ENCODE measurements around the gene CDKN2B. TPM values are rescaled to one million over a fixed set of nuclear protein-coding genes. Genes with fewer than 3 reads are reported as not detected.

Gene CDKN2B
- total and polyA plus RNA-seq, 2 donors (not counting 3 experiments of a cell fraction or from before 2014, with no cell fraction given), result 1.6 to 2.1 TPM

DNA sequence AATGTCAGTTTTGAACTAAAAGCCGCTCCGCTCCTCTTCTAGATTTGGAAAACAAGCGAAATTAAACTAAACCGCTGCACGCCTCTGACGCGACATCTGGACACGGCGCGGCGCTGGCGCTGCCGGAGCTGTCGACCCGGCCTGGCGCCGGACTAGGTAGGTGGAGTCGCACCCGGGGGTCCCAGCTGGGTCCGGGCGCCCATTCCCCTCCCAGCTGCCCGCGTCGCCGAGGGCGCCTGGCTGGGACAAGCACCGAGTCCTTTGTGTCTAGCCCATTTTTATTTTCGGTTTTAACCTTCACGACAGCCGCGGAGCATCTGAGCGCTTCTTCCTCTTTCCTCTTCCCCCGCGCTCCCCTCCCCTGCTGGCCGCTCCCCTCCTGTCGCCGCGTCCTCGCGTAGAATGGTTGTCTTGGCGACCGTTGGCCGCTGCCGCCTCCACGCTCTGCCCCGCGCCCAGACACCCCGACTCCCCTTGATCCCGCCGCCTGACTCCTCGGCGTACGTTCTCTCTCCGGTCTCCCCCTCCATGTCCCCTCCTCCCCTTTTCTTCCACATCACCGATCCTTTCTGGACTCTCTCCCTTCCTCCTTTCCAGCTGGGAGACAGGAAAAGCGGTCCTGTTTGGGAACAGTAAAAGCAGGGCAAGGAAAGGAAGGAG lies 14.0 kb downstream of the CDKN2B start:
- TF ChIP-seq, protein P1, sequence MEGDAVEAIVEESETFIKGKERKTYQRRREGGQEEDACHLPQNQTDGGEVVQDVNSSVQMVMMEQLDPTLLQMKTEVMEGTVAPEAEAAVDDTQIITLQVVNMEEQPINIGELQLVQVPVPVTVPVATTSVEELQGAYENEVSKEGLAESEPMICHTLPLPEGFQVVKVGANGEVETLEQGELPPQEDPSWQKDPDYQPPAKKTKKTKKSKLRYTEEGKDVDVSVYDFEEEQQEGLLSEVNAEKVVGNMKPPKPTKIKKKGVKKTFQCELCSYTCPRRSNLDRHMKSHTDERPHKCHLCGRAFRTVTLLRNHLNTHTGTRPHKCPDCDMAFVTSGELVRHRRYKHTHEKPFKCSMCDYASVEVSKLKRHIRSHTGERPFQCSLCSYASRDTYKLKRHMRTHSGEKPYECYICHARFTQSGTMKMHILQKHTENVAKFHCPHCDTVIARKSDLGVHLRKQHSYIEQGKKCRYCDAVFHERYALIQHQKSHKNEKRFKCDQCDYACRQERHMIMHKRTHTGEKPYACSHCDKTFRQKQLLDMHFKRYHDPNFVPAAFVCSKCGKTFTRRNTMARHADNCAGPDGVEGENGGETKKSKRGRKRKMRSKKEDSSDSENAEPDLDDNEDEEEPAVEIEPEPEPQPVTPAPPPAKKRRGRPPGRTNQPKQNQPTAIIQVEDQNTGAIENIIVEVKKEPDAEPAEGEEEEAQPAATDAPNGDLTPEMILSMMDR (IDR thresholded peaks at IDR 0.05; ENCODE audit: extremely low read depth in 1 of 2, insufficient read depth in 1 of 2, low read depth in 1 of 2, low read length in 2 of 2), result peak in 1 of 2 donors; percentile 1
- no peak for TF ChIP-seq MYC (IDR thresholded peaks at IDR 0.05; ENCODE audit: low read depth, low read length)
- ChIA-PET CTCF (interaction anchor here (1.0 to 4.7 kb wide), 15 partner anchors 8 to 249 kb away, joined by 3 to 68 read pairs (median 4); partner anchors contain the start of gene CDKN2B), POLR2A (interaction anchor here (1.0 to 1.5 kb wide), 2 partner anchors 13 to 183 kb away, joined by 3 to 8 read pairs; partner anchors contain the start of gene CDKN2B)
- H3K27me3 ChIP-seq (ENCODE audit: control insufficient read depth in 2 of 2, insufficient read depth in 2 of 2, low read length in 2 of 2), result peaks cover 0 to 2% of the 10 kb centered on the region in 2 experiments
- intact Hi-C loops (cut with micrococcal nuclease) (loop anchor here (1.0 kb wide), 2 partner anchors 14 to 181 kb away; partner anchors contain the start of gene CDKN2B), dilution Hi-C loops (cut with MboI; ENCODE audit: extremely low pct_ligation_motif_present, low sequenced_read_pairs) (no loop called here)
- H3K4me3 ChIP-seq (replicated peaks in 1 of 3; ENCODE audit: insufficient read depth in 1 of 3, low read depth in 1 of 3, low read length in 3 of 3), result peak overlapping the region; percentile 64 to 97 (median 94)
- peaks cover 9% of the 10 kb centered on the region for H3K4me1 ChIP-seq (ENCODE audit: control insufficient read depth, extremely low read depth, insufficient read depth, low read length)
- H3K9me1 ChIP-seq (replicated peaks; ENCODE audit: control insufficient read depth, extremely low read depth, insufficient read depth, low read length), result no peaks in the 10 kb centered on the region
- H3K79me2 ChIP-seq (ENCODE audit: control insufficient read depth, insufficient read depth, low read length), result no peaks in the 10 kb centered on the region
- DNase-seq (ENCODE audit: low read depth, low spot score) (peak; percentile 69), FAIRE-seq (peak; percentile 12)
- no peaks in the 10 kb centered on the region for H3K9me3 ChIP-seq (replicated peaks; ENCODE audit: control insufficient read depth, insufficient read depth, low read length)
- no peaks in the 10 kb centered on the region for H3K36me3 ChIP-seq (ENCODE audit: control insufficient read depth in 2 of 2, extremely low read depth in 1 of 2, insufficient read depth in 2 of 2, low read length in 2 of 2)
- peak overlapping the region; percentile 80 for H3K4me2 ChIP-seq (ENCODE audit: insufficient read depth, low read length)
- H4K20me1 ChIP-seq (replicated peaks; ENCODE audit: control insufficient read depth, extremely low read depth, insufficient read depth, low read length), result no peaks in the 10 kb centered on the region
- peak overlapping the region; percentile 97 for H2AFZ ChIP-seq (ENCODE audit: low read depth, low read length)
- BruUV-seq (replicated peaks), result TSS peak; percentile 42
- H3K27ac ChIP-seq (ENCODE audit: insufficient read depth, low read depth, low read length), result peak overlapping the region; percentile 75
- H3K9ac ChIP-seq (replicated peaks; ENCODE audit: extremely low read depth, insufficient read depth, low read length), result peak overlapping the region; percentile 85

DNA sequence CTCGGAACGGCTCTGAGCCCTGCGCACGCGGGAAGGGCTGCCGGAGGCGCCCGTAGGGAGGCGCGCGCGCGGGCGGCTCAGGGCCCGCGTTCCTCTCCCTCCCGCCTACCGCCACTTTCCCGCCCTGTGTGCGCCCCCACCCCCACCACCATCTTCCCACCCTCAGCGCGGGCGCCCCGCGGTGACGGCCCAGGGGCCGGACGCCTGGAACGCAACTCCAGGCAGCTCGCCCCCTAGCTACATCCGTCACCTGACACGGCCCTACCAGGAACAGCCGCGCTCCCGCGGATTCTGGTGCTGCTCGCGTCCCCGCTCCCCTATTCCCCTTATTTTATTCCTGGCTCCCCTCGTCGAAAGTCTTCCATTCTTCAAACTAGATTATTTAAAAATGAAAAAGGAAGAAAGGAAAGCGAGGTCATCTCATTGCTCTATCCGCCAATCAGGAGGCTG lies 14.5 kb downstream of the CDKN2B start, which contains the start of gene CDKN2B-AS1:
TSS of gene CDKN2B-AS1 (plus strand) at position 236 of the 450 bp plus-strand sequence.
- Histone ChIP-seq H3K4me2 (ENCODE audit: insufficient read depth, low read length) (peak within 1 kb of the TSS; percentile 80), H4K20me1 (replicated peaks; ENCODE audit: control insufficient read depth, extremely low read depth, insufficient read depth, low read length) (no peaks in the 10 kb centered on the region), H2AFZ (ENCODE audit: low read depth, low read length) (peak within 1 kb of the TSS; percentile 97), H3K4me1 (ENCODE audit: control insufficient read depth, extremely low read depth, insufficient read depth, low read length) (peaks cover 13% of the 10 kb centered on the region), H3K27ac (ENCODE audit: insufficient read depth, low read depth, low read length) (peak within 1 kb of the TSS; percentile 75), H3K9me3 (replicated peaks; ENCODE audit: control insufficient read depth, insufficient read depth, low read length) (no peaks in the 10 kb centered on the region), H3K9ac (replicated peaks; ENCODE audit: extremely low read depth, insufficient read depth, low read length) (peak within 1 kb of the TSS; percentile 85), H3K27me3 (ENCODE audit: control insufficient read depth in 2 of 2, insufficient read depth in 2 of 2, low read length in 2 of 2) (peaks cover under 1 to 8% of the 10 kb centered on the region in 2 experiments), H3K4me3 (replicated peaks in 1 of 3; ENCODE audit: insufficient read depth in 1 of 3, low read depth in 1 of 3, low read length in 3 of 3) (peak within 1 kb of the TSS; percentile 64 to 97 (median 94)), H3K79me2 (ENCODE audit: control insufficient read depth, insufficient read depth, low read length) (no peaks in the 10 kb centered on the region), H3K36me3 (ENCODE audit: control insufficient read depth in 2 of 2, extremely low read depth in 1 of 2, insufficient read depth in 2 of 2, low read length in 2 of 2) (no peaks in the 10 kb centered on the region), H3K9me1 (replicated peaks; ENCODE audit: control insufficient read depth, extremely low read depth, insufficient read depth, low read length) (no peaks in the 10 kb centered on the region)
- TF ChIP-seq, protein P1 (IDR thresholded peaks at IDR 0.05; ENCODE audit: extremely low read depth in 1 of 2, insufficient read depth in 1 of 2, low read depth in 1 of 2, low read length in 2 of 2), result peak in 1 of 2 donors; percentile 23
- TF ChIP-seq POLR2AphosphoS5 (IDR thresholded peaks at IDR 0.05; ENCODE audit: insufficient read depth, low read depth, low read length), result no peak
- ChIA-PET CTCF (interaction anchor here (0.6 to 4.7 kb wide), 17 partner anchors 9 to 458 kb away, joined by 3 to 68 read pairs (median 4); partner anchors contain the start of gene CDKN2B), POLR2A (interaction anchor here (1.0 to 1.5 kb wide), 2 partner anchors 14 to 183 kb away, joined by 3 to 8 read pairs; partner anchors contain the start of gene CDKN2B)
- DNase-seq (ENCODE audit: low read depth, low spot score) (peak; percentile 74), FAIRE-seq (peak; percentile 42)
- BruUV-seq (replicated peaks), result no TSS peak
- intact Hi-C loops (cut with micrococcal nuclease), result loop anchor here (1.0 kb wide), 2 partner anchors 15 to 180 kb away; partner anchors contain the start of gene CDKN2B
- dilution Hi-C loops (cut with MboI; ENCODE audit: extremely low pct_ligation_motif_present, low sequenced_read_pairs), result no loop called here

All from endothelial cell of umbilical vein (primary cell).